HG03575 (cell line): ENCODE data around the gene RFC4.
"Not testable (repeated sequence)": the region's sequence is repeated elsewhere in the genome, so short reads cannot be mapped to it uniquely, and the experiment has no call there.

Experiments
- ATAC-seq: cut with Tn5 transposase; IDR thresholded peaks from one replicate; pipeline ENCODE4 v1.9.1; 2021; ENCODE audit not compliant: unreplicated experiment, insufficient number of reproducible peaks, low FRiP score; ENCODE audit errors: extremely low read depth

The RFC4 gene

GRCh38 chr3:186826410-186826975 lies 20.2 kb upstream of the RFC4 start:
- ATAC-seq, result no peak

GRCh38 chr3:186825872-186826409 lies 19.7 kb upstream of the RFC4 start:
- no peak for ATAC-seq

DNA sequence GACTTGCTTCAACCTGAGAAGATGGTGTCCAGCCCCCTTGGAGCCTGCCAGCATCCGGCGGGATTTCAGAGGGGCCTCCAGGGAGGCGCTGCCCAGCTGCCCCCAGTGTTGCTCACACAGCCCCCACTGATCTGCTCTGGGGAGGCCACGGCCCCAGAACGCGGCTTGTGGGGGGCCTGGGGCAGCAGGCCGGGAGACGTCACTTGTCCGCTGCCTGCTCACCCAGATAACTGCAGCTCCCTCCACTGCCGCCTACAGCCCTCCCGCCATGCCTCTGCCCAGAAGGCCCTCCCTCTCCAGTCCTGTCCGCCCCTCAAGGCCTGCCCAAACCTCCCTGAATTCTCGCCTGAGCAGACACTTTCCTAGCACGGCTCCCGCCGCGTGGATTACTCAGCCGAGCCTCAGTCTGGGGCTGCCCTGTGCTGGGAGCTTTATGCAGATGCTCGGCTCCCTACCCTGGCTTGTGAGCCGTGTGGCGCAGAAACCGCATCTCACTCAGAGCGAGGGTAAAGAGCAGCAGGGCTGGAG lies 19.1 kb upstream of the RFC4 start:
- no peak for ATAC-seq

DNA sequence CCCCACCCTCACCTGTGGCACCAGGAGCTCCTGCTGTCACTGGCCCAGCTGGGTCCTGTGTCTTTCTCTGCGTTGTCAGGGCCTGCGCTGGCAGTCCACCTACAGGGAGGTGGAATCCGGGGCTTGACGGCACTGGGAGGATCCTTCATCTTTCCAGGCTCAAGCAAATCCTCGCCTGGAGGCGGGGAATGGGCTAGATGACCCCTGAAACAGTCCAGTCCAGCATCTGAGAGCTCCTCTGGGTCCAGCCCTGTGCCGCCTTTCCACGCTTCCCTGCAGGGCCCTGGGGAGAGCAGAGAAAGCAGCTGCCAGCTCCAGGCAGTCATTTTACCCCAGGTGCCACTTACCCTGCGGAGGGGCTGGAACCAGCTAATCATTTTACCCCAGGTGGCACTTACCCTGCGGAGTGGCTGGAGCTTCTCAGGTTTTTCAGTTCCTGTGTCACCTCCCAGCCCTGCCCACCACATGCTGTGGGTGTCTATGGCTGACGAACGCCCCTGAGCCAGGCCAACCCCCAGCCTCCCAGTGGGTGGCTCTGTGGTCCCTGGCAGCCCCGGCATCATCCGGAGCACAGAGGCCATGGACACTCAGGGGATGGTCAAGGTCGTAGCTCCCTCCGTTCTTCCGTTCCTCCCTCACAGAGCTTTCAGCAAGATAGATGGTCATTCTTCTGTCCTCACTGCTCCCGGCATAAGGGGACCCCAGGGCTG lies 18.3 kb upstream of the RFC4 start:
- no peak for ATAC-seq

DNA sequence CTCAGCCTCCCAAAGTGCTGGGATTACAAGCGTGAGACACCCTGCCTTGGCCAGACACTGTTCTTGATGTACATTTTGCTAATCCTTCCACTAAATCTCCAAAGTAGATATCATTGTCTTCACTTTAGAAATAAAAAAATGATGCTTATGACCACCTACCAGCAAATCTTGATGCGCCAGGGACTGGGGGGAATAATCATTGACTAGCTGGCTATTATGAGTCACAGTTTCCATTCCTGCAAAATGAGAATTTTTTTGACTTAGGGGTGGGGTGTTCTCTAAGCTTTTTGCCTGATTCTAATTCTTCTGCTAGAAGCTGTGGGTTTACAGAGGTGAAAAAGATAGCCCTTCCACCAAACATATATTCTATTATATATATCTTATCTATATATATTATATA lies 17.1 kb upstream of the RFC4 start:
- ATAC-seq, result no peak

GRCh38 chr3:186822388-186822759 lies 16.1 kb upstream of the RFC4 start:
- not testable (repeated sequence) for ATAC-seq

DNA sequence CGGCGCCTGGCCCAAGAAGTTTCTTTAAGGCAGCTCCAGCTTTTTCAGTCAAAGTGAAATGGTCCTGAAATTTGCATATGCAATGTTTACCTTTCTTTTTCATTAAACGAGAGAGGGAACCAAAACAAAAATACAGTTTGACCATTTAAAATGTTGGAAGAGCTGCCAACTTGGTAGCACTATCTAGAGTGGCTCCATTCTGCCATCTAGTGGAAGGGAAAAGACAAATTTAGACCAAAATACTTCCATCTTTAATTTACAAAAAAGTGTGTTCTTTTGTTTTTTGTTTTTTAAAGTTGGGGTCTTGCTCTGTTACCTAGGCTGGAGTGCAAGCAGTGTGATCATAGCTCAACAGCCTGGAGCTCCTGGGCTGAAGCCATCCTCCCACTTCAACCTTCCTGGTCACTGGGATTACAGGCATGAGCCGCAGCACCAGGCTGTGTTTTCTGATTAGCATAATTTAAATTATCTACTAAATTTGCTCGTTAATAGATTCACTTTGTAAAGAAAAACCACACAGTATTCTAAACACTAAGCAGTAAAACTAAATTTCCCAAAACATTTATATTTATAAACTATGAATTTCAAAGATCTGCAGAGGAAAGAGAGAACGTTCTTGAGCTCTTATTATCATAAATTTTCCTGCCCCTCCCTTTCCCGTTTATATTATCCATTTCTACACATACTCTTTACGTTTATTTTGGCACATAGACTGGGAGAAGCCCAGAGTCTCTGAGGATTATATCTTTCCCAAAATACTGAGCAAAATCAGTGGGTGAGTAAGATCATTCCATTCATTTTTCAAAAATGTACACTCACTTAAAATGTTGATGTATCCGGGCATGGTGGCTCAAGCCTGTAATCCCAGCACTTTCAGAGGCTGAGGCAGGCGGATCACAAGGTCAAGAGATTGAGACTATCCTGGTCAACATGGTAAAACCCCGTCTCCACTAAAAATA lies 15.4 kb upstream of the RFC4 start:
- ATAC-seq, result no peak

- no peak for ATAC-seq
Observed at GRCh38 chr3:186818956-186819355, 12.7 kb upstream of the RFC4 start.

- ATAC-seq, result no peak
Observed at GRCh38 chr3:186818516-186818915, 12.2 kb upstream of the RFC4 start.

- no peak for ATAC-seq
Observed at GRCh38 chr3:186815435-186815834, 9.2 kb upstream of the RFC4 start.

DNA sequence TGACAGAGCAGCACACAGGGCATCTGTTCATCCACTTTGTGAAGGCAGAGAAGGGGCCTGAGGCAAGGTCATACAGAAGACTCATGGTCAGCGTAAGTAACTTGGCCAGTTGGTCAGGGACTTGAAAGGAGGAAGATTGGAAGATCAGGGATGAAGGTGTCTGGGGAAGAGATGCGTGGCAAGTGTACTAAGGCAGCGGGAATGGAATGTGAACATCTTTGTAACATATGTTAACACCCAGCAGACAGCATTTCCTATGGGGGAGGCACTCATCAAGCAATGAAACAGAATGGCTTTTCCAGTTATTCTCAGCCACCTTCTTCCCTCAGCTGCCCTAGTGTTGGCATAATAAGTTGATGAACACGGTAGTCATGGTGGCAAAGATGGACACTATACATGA lies 7.8 kb upstream of the RFC4 start:
- ATAC-seq, result no peak

DNA sequence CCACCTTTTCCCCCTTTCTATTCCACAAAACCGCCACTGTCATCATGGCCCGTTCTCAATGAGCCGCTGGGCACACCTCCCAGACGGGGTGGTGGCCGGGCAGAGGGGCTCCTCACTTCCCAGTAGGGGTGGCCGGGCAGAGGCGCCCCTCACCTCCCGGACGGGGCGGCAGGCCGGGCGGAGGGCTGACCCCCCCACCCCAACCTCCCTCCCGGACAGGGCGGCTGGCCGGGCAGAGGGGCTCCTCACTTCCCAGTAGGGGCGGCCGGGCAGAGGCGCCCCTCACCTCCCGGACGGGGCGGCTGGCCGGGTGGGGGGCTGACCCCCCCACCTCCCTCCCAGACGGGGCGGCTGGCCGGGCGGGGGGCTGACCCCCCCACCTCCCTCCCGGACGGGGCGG lies 5.0 kb upstream of the RFC4 start:
- not testable (repeated sequence) for ATAC-seq

GRCh38 chr3:186810336-186810996 lies 4.2 kb upstream of the RFC4 start:
- ATAC-seq, result no peak

GRCh38 chr3:186807231-186807630 lies 949 bp upstream of the RFC4 start:
- ATAC-seq, result no peak

DNA sequence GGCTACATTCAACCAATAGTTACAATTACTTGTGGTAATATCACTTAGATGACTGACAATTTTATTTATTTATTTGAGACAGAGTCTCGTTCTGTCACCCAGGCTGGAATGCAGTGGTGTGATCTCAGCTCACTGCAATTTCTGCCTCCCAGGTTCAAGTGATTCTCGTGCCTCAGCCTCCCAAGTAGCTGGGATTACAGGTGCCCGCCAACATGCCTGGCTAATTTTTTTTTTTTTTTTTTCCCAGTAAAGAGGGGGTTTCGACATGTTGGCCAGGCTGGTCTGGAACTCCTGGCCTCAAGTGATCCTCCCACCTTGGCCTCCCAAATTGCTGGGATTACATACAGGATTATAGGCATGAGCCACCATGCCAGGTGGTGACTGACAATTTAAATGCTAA lies 2.8 kb downstream of the RFC4 start:
- ATAC-seq, result not testable (repeated sequence)

DNA sequence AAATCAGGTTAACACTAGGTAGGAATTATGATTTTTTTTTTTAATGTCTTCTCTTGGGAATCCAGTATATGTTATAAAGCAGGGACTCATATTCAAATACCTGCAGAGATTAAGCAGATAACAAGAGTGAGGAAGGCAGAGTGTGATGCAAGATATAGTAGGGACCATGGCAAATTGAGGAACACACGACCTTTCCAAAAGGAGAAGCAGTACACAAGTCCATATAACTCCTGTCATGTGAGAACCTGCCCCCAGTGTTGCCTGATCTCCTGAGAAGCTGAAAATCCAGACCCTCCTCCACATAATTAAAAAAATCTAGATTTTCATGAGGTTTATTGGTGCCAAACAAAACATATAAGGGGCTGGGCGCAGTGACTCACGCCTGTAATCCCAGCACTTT lies 3.6 kb downstream of the RFC4 start:
- ATAC-seq, result no peak

DNA sequence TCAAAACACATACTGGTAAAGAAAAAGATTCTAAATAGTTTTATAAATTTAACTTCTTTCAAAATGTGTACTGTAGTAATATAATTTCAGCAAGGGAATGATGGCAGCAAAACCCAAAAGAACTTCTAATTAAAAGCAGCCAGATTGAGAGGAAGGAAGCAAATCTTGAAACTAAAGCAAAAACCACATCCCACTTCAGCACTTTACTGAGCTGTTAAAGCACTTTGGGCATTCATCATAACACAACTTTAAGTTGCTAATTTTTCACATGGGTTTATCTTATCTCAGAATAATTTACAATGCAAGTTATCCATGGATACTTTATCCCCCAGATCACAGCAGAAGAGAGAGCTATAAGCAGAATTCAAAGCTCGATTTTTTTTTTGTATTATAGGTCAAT lies 6.0 kb downstream of the RFC4 start:
- no peak for ATAC-seq

DNA sequence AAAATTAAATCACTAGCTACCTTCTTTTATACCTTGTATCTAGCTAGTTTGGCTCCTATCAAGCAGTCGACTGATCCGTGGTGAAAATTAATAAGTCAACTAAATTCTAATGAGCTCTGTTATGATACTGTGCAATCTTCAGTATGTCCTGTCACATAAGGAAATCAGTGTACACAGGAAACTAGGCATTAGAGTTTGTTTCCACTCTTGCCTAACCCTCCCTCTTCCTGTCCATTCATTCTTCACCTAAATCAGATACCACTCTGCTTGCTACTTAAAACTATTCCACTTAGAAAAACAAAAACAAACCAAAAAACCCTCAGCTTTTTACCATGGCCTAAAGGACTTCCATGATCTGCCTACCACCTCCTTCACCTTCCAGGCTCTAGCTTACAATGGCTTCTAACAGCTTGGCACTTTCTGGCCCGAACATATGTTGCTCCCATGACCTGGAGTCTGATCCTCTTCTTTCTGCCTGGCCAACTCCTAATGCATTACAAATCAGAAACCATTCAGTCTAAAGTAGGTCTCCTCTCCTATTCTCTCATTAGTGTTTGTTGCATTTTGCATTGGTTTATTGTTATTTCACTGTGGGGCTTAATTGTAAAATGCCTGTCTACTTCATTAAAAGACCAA lies 7.9 kb downstream of the RFC4 start:
- ATAC-seq, result no peak
